ENCODE measurements around the gene VIPR1. TPM values are rescaled to one million over a fixed set of nuclear protein-coding genes. Genes with fewer than 3 reads are reported as not detected.

The VIPR1 gene
- polyA plus RNA-seq, 1 of the 3 experiments (the other 2 are of a cell fraction): not detected

DNA sequence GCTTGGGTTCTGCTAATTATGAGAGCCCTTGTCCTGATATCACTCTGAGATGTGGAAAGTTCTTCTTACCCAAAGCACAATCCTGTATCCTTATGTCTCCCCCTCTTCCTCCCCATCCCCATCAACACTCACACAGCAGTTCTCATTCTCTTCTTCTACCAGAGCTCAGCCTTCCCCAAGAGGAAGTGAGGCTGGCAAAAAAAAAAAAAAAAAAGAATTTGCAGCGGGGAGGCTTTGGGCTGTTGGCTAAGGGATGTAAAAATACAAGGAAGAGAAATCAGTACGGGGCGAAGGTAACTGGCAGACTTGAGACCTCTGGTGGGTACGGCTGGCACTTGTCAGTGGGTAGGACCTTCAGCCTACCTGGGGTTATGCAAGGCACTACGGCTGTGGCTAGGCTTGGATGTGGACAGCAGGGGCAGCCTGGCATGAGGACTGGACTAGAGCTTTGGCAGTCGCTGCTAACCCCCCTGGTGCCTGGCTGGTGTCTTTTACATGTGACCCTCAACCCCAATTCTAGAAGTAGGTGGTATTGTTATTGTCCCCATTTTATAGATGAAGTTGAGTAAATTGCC, 5.4 kb downstream of the VIPR1 start:
- Histone ChIP-seq H4K20me1 (ENCODE audit: insufficient read depth) (no peaks in the 10 kb centered on the region), H3K36me3 (replicated peaks in 1 of 2; ENCODE audit: control insufficient read depth in 1 of 2, insufficient read depth in 2 of 2, low read length in 1 of 2) (no peaks in the 10 kb centered on the region), H3K79me2 (ENCODE audit: insufficient read depth) (no peaks in the 10 kb centered on the region), H3F3A (replicated peaks; ENCODE audit: insufficient read depth) (no peaks in the 10 kb centered on the region), H3K9me2 (no peaks in the 10 kb centered on the region), H3K4me1 (ENCODE audit: control insufficient read depth in 1 of 2, insufficient read depth in 2 of 2, low read depth in 1 of 2, low read length in 1 of 2) (peaks cover 0 to 1% of the 10 kb centered on the region in 2 experiments; a peak in 1 of 4 replicates), H3K4me2 (no peak overlapping the region), H3K9ac (no peak overlapping the region), H3K9me3 (no peaks in the 10 kb centered on the region), H3K27me3 (ENCODE audit: insufficient read depth) (peaks cover 3% of the 10 kb centered on the region; the same call in 1 of the 2 replicates), H3K27ac (ENCODE audit: low read depth in 2 of 2, low read length in 1 of 2) (no peak overlapping the region), H3K4me3 (ENCODE audit: low read depth in 2 of 2, low read length in 1 of 2) (no peak overlapping the region), H2AFZ (ENCODE audit: low read depth) (no peak overlapping the region)
- 55% methylated on average over 6 of the region's 6 CpGs for WGBS (ENCODE audit: low lambda C conversion rate)
- CTCF ChIA-PET: interaction anchor here (1.1 kb wide), 2 partner anchors 39 to 236 kb away, joined by 3 read pairs; no protein-coding TSS in a partner anchor
- TF ChIP-seq CHD2 (IDR thresholded peaks at IDR 0.05; ENCODE audit: low read length, partially characterized antibody): no peak
- POLR2A ChIA-PET: interaction anchor here (0.7 kb wide), 1 partner anchor 337 kb away, joined by 3 read pairs; no protein-coding TSS in a partner anchor
- no peak for DNase-seq

DNA sequence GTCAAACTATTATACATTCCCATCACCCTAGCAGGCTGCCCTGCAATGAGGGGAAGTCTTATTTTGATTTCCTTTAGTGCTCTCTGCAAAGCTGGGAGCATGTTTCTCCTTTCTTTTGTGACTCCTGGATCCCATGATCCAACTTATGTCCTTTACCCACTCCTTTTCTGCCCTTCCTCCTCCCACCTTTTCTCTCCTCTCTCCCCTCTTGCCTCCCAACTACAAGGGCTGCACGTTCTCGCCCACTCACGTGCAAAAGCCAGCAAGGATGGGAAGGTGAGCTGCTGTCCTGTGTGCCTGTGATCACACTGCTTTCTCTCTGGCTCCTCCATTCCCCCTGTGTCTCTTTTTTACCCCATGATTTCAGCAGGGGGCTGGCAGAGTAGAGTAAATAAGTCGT, 6.1 kb downstream of the VIPR1 start:
- no peaks in the 10 kb centered on the region for H3F3A ChIP-seq (replicated peaks; ENCODE audit: insufficient read depth)
- no peak overlapping the region for H3K4me2 ChIP-seq
- H3K79me2 ChIP-seq (ENCODE audit: insufficient read depth): no peaks in the 10 kb centered on the region
- no peaks in the 10 kb centered on the region for H3K36me3 ChIP-seq (replicated peaks in 1 of 2; ENCODE audit: control insufficient read depth in 1 of 2, insufficient read depth in 2 of 2, low read length in 1 of 2)
- DNase-seq: no peak
- H3K9ac ChIP-seq: no peak overlapping the region
- H3K27ac ChIP-seq (ENCODE audit: low read depth in 2 of 2, low read length in 1 of 2): no peak overlapping the region
- no peaks in the 10 kb centered on the region for H3K9me3 ChIP-seq
- peaks cover 3% of the 10 kb centered on the region; the same call in 1 of the 2 replicates for H3K27me3 ChIP-seq (ENCODE audit: insufficient read depth)
- POLR2A ChIA-PET: no interaction called here
- no peaks in the 10 kb centered on the region for H3K4me1 ChIP-seq (ENCODE audit: control insufficient read depth in 1 of 2, insufficient read depth in 2 of 2, low read depth in 1 of 2, low read length in 1 of 2)
- WGBS (ENCODE audit: low lambda C conversion rate): 24% methylated on average over 4 of the region's 4 CpGs
- CTCF ChIA-PET: interaction anchor here (1.1 kb wide), 1 partner anchor 38 kb away, joined by 3 read pairs; no protein-coding TSS in a partner anchor
- no peak overlapping the region for H2AFZ ChIP-seq (ENCODE audit: low read depth)
- H4K20me1 ChIP-seq (ENCODE audit: insufficient read depth): no peaks in the 10 kb centered on the region
- H3K4me3 ChIP-seq (ENCODE audit: low read depth in 2 of 2, low read length in 1 of 2): no peak overlapping the region
- H3K9me2 ChIP-seq: no peaks in the 10 kb centered on the region
- TF ChIP-seq EP300 (IDR thresholded peaks at IDR 0.05; ENCODE audit: borderline replicate concordance in 1 of 2, low read depth in 1 of 2, low read length in 1 of 2) (no peak), MEF2A (IDR thresholded peaks at IDR 0.05; ENCODE audit: borderline replicate concordance, low read depth) (no peak), RXRA (IDR thresholded peaks at IDR 0.05; ENCODE audit: borderline replicate concordance, low read depth) (no peak), JUND (IDR thresholded peaks at IDR 0.05) (no peak), CHD2 (IDR thresholded peaks at IDR 0.05; ENCODE audit: low read length, partially characterized antibody) (no peak), FOSL2 (IDR thresholded peaks at IDR 0.05; ENCODE audit: borderline replicate concordance, low read depth) (no peak), TCF12 (IDR thresholded peaks at IDR 0.05) (no peak), RAD21 (IDR thresholded peaks at IDR 0.05; ENCODE audit: low read length) (no peak), MXI1 (IDR thresholded peaks at IDR 0.05; ENCODE audit: low read depth, low read length) (no peak), RFX5 (IDR thresholded peaks at IDR 0.05; ENCODE audit: low read length) (no peak), POLR2AphosphoS5 (IDR thresholded peaks at IDR 0.05; ENCODE audit: low read depth, low read length) (no peak), TEAD4 (IDR thresholded peaks at IDR 0.05; ENCODE audit: borderline replicate concordance, insufficient read depth) (no peak)
- TF ChIP-seq, protein P1, sequence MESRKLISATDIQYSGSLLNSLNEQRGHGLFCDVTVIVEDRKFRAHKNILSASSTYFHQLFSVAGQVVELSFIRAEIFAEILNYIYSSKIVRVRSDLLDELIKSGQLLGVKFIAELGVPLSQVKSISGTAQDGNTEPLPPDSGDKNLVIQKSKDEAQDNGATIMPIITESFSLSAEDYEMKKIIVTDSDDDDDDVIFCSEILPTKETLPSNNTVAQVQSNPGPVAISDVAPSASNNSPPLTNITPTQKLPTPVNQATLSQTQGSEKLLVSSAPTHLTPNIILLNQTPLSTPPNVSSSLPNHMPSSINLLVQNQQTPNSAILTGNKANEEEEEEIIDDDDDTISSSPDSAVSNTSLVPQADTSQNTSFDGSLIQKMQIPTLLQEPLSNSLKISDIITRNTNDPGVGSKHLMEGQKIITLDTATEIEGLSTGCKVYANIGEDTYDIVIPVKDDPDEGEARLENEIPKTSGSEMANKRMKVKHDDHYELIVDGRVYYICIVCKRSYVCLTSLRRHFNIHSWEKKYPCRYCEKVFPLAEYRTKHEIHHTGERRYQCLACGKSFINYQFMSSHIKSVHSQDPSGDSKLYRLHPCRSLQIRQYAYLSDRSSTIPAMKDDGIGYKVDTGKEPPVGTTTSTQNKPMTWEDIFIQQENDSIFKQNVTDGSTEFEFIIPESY (IDR thresholded peaks at IDR 0.05; ENCODE audit: borderline replicate concordance, low read depth): no peak
- TF ChIP-seq, protein P2, sequence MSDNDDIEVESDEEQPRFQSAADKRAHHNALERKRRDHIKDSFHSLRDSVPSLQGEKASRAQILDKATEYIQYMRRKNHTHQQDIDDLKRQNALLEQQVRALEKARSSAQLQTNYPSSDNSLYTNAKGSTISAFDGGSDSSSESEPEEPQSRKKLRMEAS (IDR thresholded peaks at IDR 0.05; ENCODE audit: low read depth): no peak
- TF ChIP-seq, protein P3, sequence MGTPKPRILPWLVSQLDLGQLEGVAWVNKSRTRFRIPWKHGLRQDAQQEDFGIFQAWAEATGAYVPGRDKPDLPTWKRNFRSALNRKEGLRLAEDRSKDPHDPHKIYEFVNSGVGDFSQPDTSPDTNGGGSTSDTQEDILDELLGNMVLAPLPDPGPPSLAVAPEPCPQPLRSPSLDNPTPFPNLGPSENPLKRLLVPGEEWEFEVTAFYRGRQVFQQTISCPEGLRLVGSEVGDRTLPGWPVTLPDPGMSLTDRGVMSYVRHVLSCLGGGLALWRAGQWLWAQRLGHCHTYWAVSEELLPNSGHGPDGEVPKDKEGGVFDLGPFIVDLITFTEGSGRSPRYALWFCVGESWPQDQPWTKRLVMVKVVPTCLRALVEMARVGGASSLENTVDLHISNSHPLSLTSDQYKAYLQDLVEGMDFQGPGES (IDR thresholded peaks at IDR 0.05; ENCODE audit: low read depth, low read length): no peak

Data from SK-N-SH (cell line).